Pancreas (tissue), 10 donors: ENCODE results near the gene CHST6. TPM values are rescaled to one million over a fixed set of nuclear protein-coding genes. Genes with fewer than 3 reads are reported as not detected.
A peak's percentile ranks its signal among the peaks of the same experiment; 100 is the strongest.
"Not testable (repeated sequence)": the region's sequence is repeated elsewhere in the genome, so short reads cannot be mapped to it uniquely, and the experiment has no call there.

Experiments used
- ATAC-seq, 4 donors: fragments of 200-7000 bp; cut with Tn5 transposase; one replicate each; pipeline versions ENCODE4 v1.8.0 to v1.9.1; 2020; ENCODE audit warnings: mild to moderate bottlenecking in 4 of 4, moderate library complexity in 4 of 4
- DNase-seq, 6 donors: peaks; one replicate each; pipeline ENCODE4 v3.0.0-alpha.2; 2020
- FAIRE-seq: peaks from 2 replicates; lab custom pipeline; 2012; peaks lifted over from hg19 to GRCh38; lab: Jason Lieb, UNC
- H3K27ac ChIP-seq, 4 donors: fragments of 200-600 bp; sonication (generic); 1 replicate in 3 of 4; 2 replicates in 1 of 4; pipeline versions ENCODE4 v1.5.0 to v1.8.0; 2020
- H3K27me3 ChIP-seq, 4 donors: fragments of 200-600 bp; one replicate each; pipeline ENCODE4 v1.8.0; 2021
- H3K36me3 ChIP-seq, 3 donors: fragments of 200-600 bp; sonication (generic) in 1 of 3; one replicate each; pipeline versions ENCODE4 v1.5.0 to v1.8.0; 2020 to 2021
- H3K4me1 ChIP-seq, 3 donors: fragments of 200-600 bp; one replicate each; pipeline ENCODE4 v1.8.0; 2021
- H3K4me3 ChIP-seq, 4 donors: fragments of 200-600 bp; sonication (generic) in 2 of 4; one replicate each; pipeline versions ENCODE4 v1.5.0 to v1.8.0; 2020 to 2021
- H3K9me3 ChIP-seq, 4 donors: fragments of 200-600 bp; one replicate each; pipeline ENCODE4 v1.8.0; 2021
- WGBS, 2 donors: extraction: QIAGEN DNeasy Blood & Tissue Kit; methylation state at CpG; one replicate each; pipeline ENCODE4 v1.1.7; 2013; 5-methylcytosine and 5-hydroxymethylcytosine counted together
- intact Hi-C, 3 donors: fragments of 100-400 bp; cut with DNase I; formaldehyde crosslinking; loops; one replicate each; pipeline versions ENCODE4 v1.11.1 to v1.14.2; 2022
- polyA plus RNA-seq, 2 donors: library from polyadenylated mRNA; stranded (reverse); fragments of 200-250 nt; gene quantifications; one replicate each; pipeline ENCODE4 v1.2.3, GENCODE V29; 2013
- total RNA-seq, 6 donors: library from RNA; stranded (reverse); fragmentation: NEBNext Ultra II Directional in 4 of 6; extraction: Animal tissue kit (Norgen Biotek cat#: 25700) in 4 of 6; gene quantifications; one replicate each; pipeline versions ENCODE4 v1.2.1 to v1.2.4, GENCODE V29; 2021 to 2023
- TF ChIP-seq, protein P1 (sequence below), 4 donors: fragments of 200-600 bp; sonication (generic) in 3 of 4; IDR thresholded peaks; one replicate each; pipeline versions ENCODE4 v1.5.0 to v1.8.0; 2021; ENCODE audit warnings: antibody characterized with exemption in 4 of 4
- donor health status: healthy with polysubstance abuse.
- donor health status: DM: no; HTN: no; CAD: no; lungs with moderate emphysema.
- donor health status: DM: no; HTN: no; CAD: no.
- donor health status: control.
- donor health status: control.
- donor health status: Bipolar disorder and iron deficiency.
- donor health status: DM: yes; HTN: yes; CAD: no.
- donor health status: DM: no; HTN: no; CAD: no.
- donor health status: DM: no; HTN: no; CAD: no.
- donor health status: DM: yes; HTN: yes; CAD: no.

Gene CHST6
- total RNA-seq = under 1 TPM in 5 of 6 donors, not detected in 1; 0.06 to 0.25 (median 0.13) TPM
- polyA plus RNA-seq = under 1 TPM in 1 of 2 donors, not detected in 1; under 0.01 TPM

DNA sequence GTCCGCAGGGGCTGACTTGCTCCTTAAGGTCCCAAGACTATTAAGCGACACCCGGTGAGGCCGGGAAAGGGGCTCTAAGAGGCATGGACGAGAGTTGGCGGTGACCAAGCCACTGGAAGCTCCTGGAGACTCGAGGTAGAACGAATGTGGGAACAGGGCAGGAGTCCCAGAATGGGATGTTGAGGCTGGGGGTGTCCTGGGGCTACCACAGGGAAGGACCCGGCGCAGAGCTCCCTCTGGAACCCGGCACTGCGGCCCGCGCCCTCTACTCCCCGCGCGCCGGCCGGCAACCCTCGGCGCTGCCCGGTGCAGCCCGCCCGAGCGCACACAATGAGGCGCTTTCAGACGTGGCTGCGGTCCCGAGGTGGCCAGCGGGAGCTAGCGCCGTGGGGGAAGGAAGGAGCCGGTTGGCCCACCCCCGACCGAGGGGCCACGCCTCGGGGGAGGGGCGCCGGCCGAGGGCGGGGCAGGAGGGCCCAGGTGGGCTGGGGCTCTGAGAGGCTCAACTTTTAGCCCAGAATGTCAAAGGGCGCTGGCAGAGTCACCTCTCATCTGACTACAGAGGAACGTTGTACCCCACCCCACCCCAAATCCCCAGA is at the start of gene CHST6:
TSS of gene CHST6 (minus strand) at position 366 of the 599 bp plus-strand sequence. CDS start 15,613 bp downstream, outside the sequence.
- Histone ChIP-seq H3K4me1 (peaks cover 0 to 10% (median 3%) of the 10 kb centered on the region in 3 donors), H3K27me3 (no peaks in the 10 kb centered on the region), H3K4me3 (peak within 1 kb of the TSS in 3 of 4 donors; percentile 16 to 35 (median 23)), H3K27ac (no peak within 1 kb of the TSS), H3K36me3 (no peaks in the 10 kb centered on the region), H3K9me3 (no peaks in the 10 kb centered on the region)
- DNase-seq = peak in 4 of 6 donors; percentile 20 to 73 (median 48)
- ATAC-seq = peak; percentile 46 to 82 (median 67)
- 5 to 8% methylated on average over 43 of the region's 43 CpGs for WGBS, 2 donors
- intact Hi-C loops = no loop called here
- TF ChIP-seq, protein P1, sequence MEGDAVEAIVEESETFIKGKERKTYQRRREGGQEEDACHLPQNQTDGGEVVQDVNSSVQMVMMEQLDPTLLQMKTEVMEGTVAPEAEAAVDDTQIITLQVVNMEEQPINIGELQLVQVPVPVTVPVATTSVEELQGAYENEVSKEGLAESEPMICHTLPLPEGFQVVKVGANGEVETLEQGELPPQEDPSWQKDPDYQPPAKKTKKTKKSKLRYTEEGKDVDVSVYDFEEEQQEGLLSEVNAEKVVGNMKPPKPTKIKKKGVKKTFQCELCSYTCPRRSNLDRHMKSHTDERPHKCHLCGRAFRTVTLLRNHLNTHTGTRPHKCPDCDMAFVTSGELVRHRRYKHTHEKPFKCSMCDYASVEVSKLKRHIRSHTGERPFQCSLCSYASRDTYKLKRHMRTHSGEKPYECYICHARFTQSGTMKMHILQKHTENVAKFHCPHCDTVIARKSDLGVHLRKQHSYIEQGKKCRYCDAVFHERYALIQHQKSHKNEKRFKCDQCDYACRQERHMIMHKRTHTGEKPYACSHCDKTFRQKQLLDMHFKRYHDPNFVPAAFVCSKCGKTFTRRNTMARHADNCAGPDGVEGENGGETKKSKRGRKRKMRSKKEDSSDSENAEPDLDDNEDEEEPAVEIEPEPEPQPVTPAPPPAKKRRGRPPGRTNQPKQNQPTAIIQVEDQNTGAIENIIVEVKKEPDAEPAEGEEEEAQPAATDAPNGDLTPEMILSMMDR (IDR thresholded peaks at IDR 0.05) = no peak
- no peak for FAIRE-seq

DNA sequence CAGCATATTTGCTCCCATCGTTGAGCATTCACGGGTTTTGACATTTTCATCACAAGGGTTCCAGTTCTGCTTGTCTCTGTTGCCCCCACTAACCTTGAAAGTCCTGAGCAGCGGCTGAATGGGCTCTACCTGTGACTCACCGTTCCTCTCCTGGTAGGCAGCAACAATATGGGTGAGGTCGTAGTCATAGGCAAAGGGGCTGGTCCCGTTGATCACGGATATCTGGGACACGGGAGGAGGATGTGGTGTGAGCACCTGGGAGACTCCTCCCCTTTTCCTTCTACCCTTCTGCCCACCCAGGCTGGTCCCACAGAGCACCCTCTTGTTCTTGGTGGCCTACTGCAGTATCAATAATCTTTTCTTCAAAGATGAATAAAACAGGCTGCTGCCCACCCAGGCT is 47.2 kb upstream of the CHST6 start:
- WGBS, 2 donors = 93% methylated on average over 8 of the region's 8 CpGs
- FAIRE-seq, intact Hi-C loops, H3K9me3 ChIP-seq, DNase-seq, H3K27ac ChIP-seq, H3K27me3 ChIP-seq, ATAC-seq, H3K4me3 ChIP-seq, H3K4me1 ChIP-seq, H3K36me3 ChIP-seq: not testable (repeated sequence)

DNA sequence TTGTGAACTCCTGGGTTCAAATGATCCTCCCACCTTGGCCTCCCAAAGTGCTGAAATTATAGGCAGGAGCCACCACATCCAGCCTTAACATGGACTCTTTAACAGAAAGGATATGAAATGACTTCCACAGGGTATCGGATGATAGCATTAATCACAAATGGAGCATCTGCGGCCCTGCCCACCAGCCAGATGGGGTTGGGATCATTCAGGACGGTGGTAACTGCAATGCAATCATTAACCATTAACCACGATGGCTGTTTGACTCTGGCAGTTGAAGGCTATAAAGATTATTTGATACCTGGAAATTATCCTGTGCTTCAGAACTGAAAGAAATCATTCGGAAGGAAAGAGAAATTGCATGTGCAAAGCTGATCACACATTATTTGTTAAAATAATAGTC is 46.0 kb upstream of the CHST6 start:
- no peak for DNase-seq
- 67 to 69% methylated on average over 5 of the region's 5 CpGs for WGBS, 2 donors

DNA sequence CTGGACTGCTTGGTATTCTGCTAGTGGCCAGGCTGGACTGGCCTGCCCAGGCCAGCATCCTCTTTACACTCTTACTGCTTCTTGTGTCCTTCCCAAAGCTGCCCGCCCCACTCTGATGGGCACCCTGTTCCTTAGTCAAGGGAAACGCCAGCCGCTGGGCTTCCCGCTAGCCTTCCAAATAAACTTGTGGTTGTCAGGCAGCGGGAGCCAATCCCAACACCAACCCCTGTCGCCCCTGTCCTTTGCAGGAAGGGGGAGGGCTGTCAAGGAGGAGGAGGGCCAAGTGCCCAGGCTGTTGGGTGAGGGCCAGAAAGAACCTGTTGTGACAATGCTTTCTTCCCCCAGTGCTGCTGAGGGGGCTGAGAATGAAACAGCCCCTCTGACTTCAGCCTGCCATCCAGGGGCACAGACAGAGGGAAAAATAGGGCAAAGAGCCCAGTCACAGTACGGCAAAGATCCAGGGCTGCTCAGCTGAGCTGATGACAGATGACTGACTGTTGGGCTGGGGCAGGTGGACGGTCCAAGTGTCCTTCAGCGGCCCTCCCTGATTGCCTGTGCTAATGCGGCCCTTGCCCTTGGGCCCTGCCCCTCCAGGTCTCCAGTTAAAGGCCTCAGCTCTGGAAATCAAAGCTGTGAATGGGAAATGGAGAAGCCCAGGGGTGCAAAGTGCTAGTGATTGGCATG is 43.8 kb upstream of the CHST6 start:
- WGBS, 2 donors = 68 to 72% methylated on average over 6 to 8 of the region's 10 CpGs
- H3K27ac ChIP-seq, H3K9me3 ChIP-seq, H3K4me1 ChIP-seq, intact Hi-C loops, H3K4me3 ChIP-seq, FAIRE-seq, H3K27me3 ChIP-seq, H3K36me3 ChIP-seq, DNase-seq: not testable (repeated sequence)
- peak in 3 of 4 donors; percentile 35 to 73 (median 41) for ATAC-seq

More for the DNA sequence above, 46.0 kb upstream of the CHST6 start:
- Histone ChIP-seq H3K4me3 (no peak overlapping the region), H3K27ac (no peak overlapping the region), H3K36me3 (no peaks in the 10 kb centered on the region), H3K4me1 (no peaks in the 10 kb centered on the region), H3K27me3 (no peaks in the 10 kb centered on the region), H3K9me3 (no peaks in the 10 kb centered on the region)
- intact Hi-C loops = no loop called here
- ATAC-seq = no peak
- no peak for FAIRE-seq
- TF ChIP-seq, protein P1 (IDR thresholded peaks at IDR 0.05) = no peak

DNA sequence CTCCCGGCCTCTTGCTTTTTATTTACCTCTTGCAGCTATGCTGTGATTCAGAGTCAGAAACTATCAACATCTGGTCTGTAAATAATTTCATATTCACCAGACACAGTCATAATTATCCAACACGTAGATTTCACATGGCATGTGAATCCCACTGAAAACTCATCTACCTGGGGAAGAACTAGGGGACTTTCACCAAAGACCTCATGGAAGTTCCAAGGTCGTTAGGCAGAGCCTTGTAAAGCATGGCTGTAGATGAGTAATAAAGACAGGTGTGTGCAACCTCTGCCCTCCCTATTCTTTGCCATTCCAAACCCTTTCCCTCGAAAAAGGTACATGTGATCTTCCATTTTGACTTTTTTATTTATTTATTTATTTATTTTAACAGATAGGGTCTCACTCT is 42.5 kb upstream of the CHST6 start:
- ATAC-seq (no peak), FAIRE-seq (no peak), DNase-seq (no peak)
- WGBS, 2 donors = 84 to 88% methylated on average over 4 of the region's 4 CpGs
- Histone ChIP-seq H3K36me3 (no peaks in the 10 kb centered on the region), H3K4me1 (no peaks in the 10 kb centered on the region), H3K4me3 (no peak overlapping the region), H3K27ac (no peak overlapping the region), H3K27me3 (no peaks in the 10 kb centered on the region), H3K9me3 (no peaks in the 10 kb centered on the region)
- intact Hi-C loops = no loop called here
- TF ChIP-seq, protein P1 (IDR thresholded peaks at IDR 0.05) = no peak

DNA sequence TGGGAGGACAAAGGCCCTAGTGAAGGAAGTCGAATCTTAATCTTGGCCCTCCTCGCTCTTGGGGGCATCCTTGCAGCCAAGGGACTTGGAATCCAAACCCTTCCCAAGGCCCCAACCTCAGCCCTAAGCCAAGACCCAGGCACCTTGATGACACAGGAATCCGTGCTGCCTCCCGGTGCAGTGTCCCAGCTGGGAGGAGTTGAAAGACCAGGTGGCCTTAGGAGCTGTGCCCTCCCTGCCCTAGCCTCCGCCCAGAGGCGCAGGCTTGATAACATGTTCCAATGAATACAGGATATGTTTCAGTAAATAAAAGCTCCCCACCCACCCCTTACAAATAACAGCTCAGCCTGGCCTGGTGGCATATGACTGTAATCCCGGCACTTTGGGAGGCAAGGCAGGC is 40.7 kb upstream of the CHST6 start, which contains the start of gene CHST5:
TSS of gene CHST5 (minus strand) at position 208 of the 400 bp plus-strand sequence. CDS start 5,724 bp downstream, outside the sequence.
- H3K4me3 ChIP-seq = no peak within 1 kb of the TSS
- no peaks in the 10 kb centered on the region for H3K9me3 ChIP-seq
- DNase-seq (no peak), FAIRE-seq (no peak), ATAC-seq (no peak)
- no peaks in the 10 kb centered on the region for H3K27me3 ChIP-seq
- intact Hi-C loops = no loop called here
- no peaks in the 10 kb centered on the region for H3K4me1 ChIP-seq
- H3K36me3 ChIP-seq = no peaks in the 10 kb centered on the region
- WGBS, 2 donors = 82 to 84% methylated on average over 7 of the region's 7 CpGs
- TF ChIP-seq, protein P1 (IDR thresholded peaks at IDR 0.05) = no peak
- H3K27ac ChIP-seq = no peak within 1 kb of the TSS
